Measurements from ENCODE around the gene GDF10. TPM values are rescaled to one million over a fixed set of nuclear protein-coding genes. Genes with fewer than 3 reads are reported as not detected.
A peak's percentile ranks its signal among the peaks of the same experiment; 100 is the strongest.

GDF10 gene
- total and polyA plus RNA-seq, 2 of the 8 experiments (the other 6 are each of a cell fraction or from before 2014, with no cell fraction given) = 0.19 to 0.32 TPM

DNA sequence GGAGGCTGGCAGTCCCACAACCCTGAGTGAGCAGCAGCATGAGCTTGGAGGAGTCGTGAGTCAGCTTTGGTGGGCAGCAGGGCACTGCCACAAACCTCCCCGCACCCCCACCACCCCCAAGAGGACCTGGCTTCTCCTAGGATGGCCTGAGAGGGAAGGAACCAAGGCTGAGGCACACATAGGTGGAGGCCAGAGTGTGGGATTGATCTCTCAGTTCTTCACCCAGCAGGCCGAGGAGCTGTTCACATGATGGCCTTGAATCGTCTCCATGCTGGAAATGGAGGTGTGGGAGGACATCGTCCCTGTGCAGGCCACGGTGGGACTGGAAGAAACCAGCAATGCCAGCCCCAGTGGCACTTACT, 17.4 kb upstream of the GDF10 start:
- H3K4ac ChIP-seq (replicated peaks; ENCODE audit: insufficient read length, low read depth, low read length) = no peak overlapping the region
- no peak overlapping the region for H3K18ac ChIP-seq (ENCODE audit: extremely low read depth, low read length)
- no peak overlapping the region for H2AK5ac ChIP-seq (ENCODE audit: low read depth, low read length)
- no peak overlapping the region for H2BK120ac ChIP-seq (replicated peaks; ENCODE audit: low read depth, low read length)
- no peak overlapping the region for H4K5ac ChIP-seq (ENCODE audit: insufficient read length, low read depth, low read length)
- H3K27ac ChIP-seq (ENCODE audit: low read depth, low read length) = no peak overlapping the region
- H2BK5ac ChIP-seq (ENCODE audit: low read depth, low read length) = no peak overlapping the region
- no peak overlapping the region for H3K4me2 ChIP-seq (ENCODE audit: insufficient read depth in 1 of 2, low read depth in 2 of 2, low read length in 2 of 2)
- DNase-seq (ENCODE audit: low read depth in 1 of 2, low spot score in 2 of 2) = peak in 1 of 2 experiments; percentile 22
- no peak overlapping the region for H4K8ac ChIP-seq (ENCODE audit: extremely low read depth, insufficient read depth, low read length)
- H3K14ac ChIP-seq (ENCODE audit: insufficient read length) = no peak overlapping the region
- no peak overlapping the region for H3K9ac ChIP-seq (replicated peaks in 1 of 4; ENCODE audit: extremely low read depth in 1 of 4, low read depth in 3 of 4, low read length in 3 of 4)
- no peaks in the 10 kb centered on the region for H3K79me2 ChIP-seq (ENCODE audit: control insufficient read depth in 1 of 2, insufficient read depth in 2 of 2, low read length in 2 of 2)
- no peak overlapping the region for H3K23ac ChIP-seq (ENCODE audit: insufficient read length)
- no peak overlapping the region for H2BK12ac ChIP-seq (ENCODE audit: low read depth, low read length)
- H2BK15ac ChIP-seq (ENCODE audit: low read length) = no peak overlapping the region
- no peaks in the 10 kb centered on the region for H3K27me3 ChIP-seq (replicated peaks in 1 of 4; ENCODE audit: control insufficient read depth in 3 of 4, extremely low read depth in 1 of 4, insufficient read depth in 3 of 4, low read length in 3 of 4)
- no peaks in the 10 kb centered on the region for H4K20me1 ChIP-seq (replicated peaks in 1 of 2; ENCODE audit: control insufficient read depth in 1 of 2, insufficient read depth in 2 of 2, low read length in 2 of 2)
- H3K56ac ChIP-seq (replicated peaks; ENCODE audit: insufficient read length, low read depth, low read length) = no peak overlapping the region
- ChIA-PET POLR2A (ENCODE audit: partially characterized antibody) (no interaction called here), CTCF (ENCODE audit: partially characterized antibody) (interaction anchor here (0.7 to 1.8 kb wide), 5 partner anchors 17 to 258 kb away, joined by 3 to 4 read pairs (median 3); no protein-coding TSS in a partner anchor)
- H3K36me3 ChIP-seq (ENCODE audit: control insufficient read depth in 2 of 4, insufficient read depth in 4 of 4, low read length in 3 of 4) = no peaks in the 10 kb centered on the region
- no peak overlapping the region for H4K91ac ChIP-seq (replicated peaks; ENCODE audit: insufficient read length, low read length)
- H2AFZ ChIP-seq (ENCODE audit: low read length) = no peak overlapping the region
- 95% methylated on average over 6 of the region's 6 CpGs; no CpG with 5 or more reads in 1 of the 2 experiments for WGBS, 2 experiments (ENCODE audit: extremely low coverage in 1 of 2, insufficient coverage in 1 of 2, insufficient read length in 1 of 2, insufficient replicate concordance in 2 of 2, low coverage in 1 of 2, low lambda C conversion rate in 2 of 2, missing lambda C conversion rate in 1 of 2)
- no peak overlapping the region for H3K4me3 ChIP-seq (ENCODE audit: extremely low read depth in 1 of 4, insufficient read depth in 2 of 4, low read depth in 3 of 4, low read length in 4 of 4)
- FAIRE-seq = no peak
- no peaks in the 10 kb centered on the region for H3K9me3 ChIP-seq (ENCODE audit: insufficient read depth in 2 of 2, low read depth in 1 of 2, low read length in 1 of 2)
- H2BK20ac ChIP-seq (ENCODE audit: low read length) = no peak overlapping the region
- H3K23me2 ChIP-seq (ENCODE audit: low read depth, low read length) = no peaks in the 10 kb centered on the region
- H3K79me1 ChIP-seq (ENCODE audit: low read depth, low read length) = no peaks in the 10 kb centered on the region
- no peaks in the 10 kb centered on the region for H3K4me1 ChIP-seq (replicated peaks in 1 of 4; ENCODE audit: control insufficient read depth in 3 of 4, insufficient read depth in 4 of 4, low read length in 3 of 4)
- TF ChIP-seq ZNF274 (IDR thresholded peaks at IDR 0.05; ENCODE audit: borderline replicate concordance, extremely low read depth, low read length) = no peak
- TF ChIP-seq EP300 (IDR thresholded peaks at IDR 0.05; ENCODE audit: borderline replicate concordance in 1 of 2, low read depth in 2 of 2, low read length in 2 of 2) = no peak
- TF ChIP-seq RFX5 (IDR thresholded peaks at IDR 0.05; ENCODE audit: borderline replicate concordance, low read depth, low read length) = no peak
- TF ChIP-seq, protein P1, sequence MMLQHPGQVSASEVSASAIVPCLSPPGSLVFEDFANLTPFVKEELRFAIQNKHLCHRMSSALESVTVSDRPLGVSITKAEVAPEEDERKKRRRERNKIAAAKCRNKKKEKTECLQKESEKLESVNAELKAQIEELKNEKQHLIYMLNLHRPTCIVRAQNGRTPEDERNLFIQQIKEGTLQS (IDR thresholded peaks at IDR 0.05; ENCODE audit: insufficient read depth, low read depth, low read length) = no peak
- no peak for TF ChIP-seq YY1 (IDR thresholded peaks at IDR 0.05; ENCODE audit: low read depth, low read length)
- TF ChIP-seq SP2 (IDR thresholded peaks at IDR 0.05; ENCODE audit: low read length) = no peak
- TF ChIP-seq SIN3A (conservative IDR thresholded peaks at IDR 0.05 in 1 of 2, IDR thresholded peaks at IDR 0.05 in 1 of 2; ENCODE audit: low read depth in 1 of 2, low read length in 2 of 2) = no peak
